HG03095 (cell line): ENCODE results near the gene SEMA4D.
"Not testable (repeated sequence)": the region's sequence is repeated elsewhere in the genome, so short reads cannot be mapped to it uniquely, and the experiment has no call there.

ENCODE experiments used
- ATAC-seq: cut with Tn5 transposase; IDR thresholded peaks from one replicate; pipeline ENCODE4 v1.9.1; 2021; ENCODE audit warnings: moderate library complexity; ENCODE audit not compliant: unreplicated experiment

Gene SEMA4D

GRCh38 chr9:89375191-89375760 lies 122.6 kb downstream of the SEMA4D start:
- peak; percentile 63 for ATAC-seq

- ATAC-seq = no peak
Measured at GRCh38 chr9:89374176-89374575, 123.7 kb downstream of the SEMA4D start.

GRCh38 chr9:89372979-89373378 lies 124.9 kb downstream of the SEMA4D start:
- no peak for ATAC-seq

- ATAC-seq = no peak
Measured at GRCh38 chr9:89372230-89372816, 125.6 kb downstream of the SEMA4D start.

- not testable (repeated sequence) for ATAC-seq
Measured at GRCh38 chr9:89371791-89372190, 126.1 kb downstream of the SEMA4D start.

GRCh38 chr9:89370593-89370992 lies 127.3 kb downstream of the SEMA4D start:
- ATAC-seq = no peak

- ATAC-seq = no peak
Measured at GRCh38 chr9:89368978-89369377, 128.9 kb downstream of the SEMA4D start.

GRCh38 chr9:89368550-89368949 lies 129.4 kb downstream of the SEMA4D start:
- ATAC-seq = no peak

GRCh38 chr9:89367726-89368437 lies 130.0 kb downstream of the SEMA4D start:
- ATAC-seq = no peak

GRCh38 chr9:89367281-89367680 lies 130.6 kb downstream of the SEMA4D start:
- ATAC-seq = no peak

- ATAC-seq = no peak
Measured at GRCh38 chr9:89366711-89367110, 131.2 kb downstream of the SEMA4D start.

GRCh38 chr9:89365532-89365912 lies 132.4 kb downstream of the SEMA4D start:
- ATAC-seq = no peak

GRCh38 chr9:89364666-89365531 lies 133.0 kb downstream of the SEMA4D start:
- ATAC-seq = no peak

- ATAC-seq = no peak
Measured at GRCh38 chr9:89363921-89364665, 133.8 kb downstream of the SEMA4D start.

- no peak for ATAC-seq
Measured at GRCh38 chr9:89363311-89363670, 134.6 kb downstream of the SEMA4D start.

- ATAC-seq = no peak
Measured at GRCh38 chr9:89362647-89363310, 135.1 kb downstream of the SEMA4D start.

GRCh38 chr9:89361816-89362646 lies 135.9 kb downstream of the SEMA4D start:
- no peak for ATAC-seq

- no peak for ATAC-seq
Measured at GRCh38 chr9:89361031-89361430, 136.9 kb downstream of the SEMA4D start.

GRCh38 chr9:89360465-89360864 lies 137.4 kb downstream of the SEMA4D start:
- no peak for ATAC-seq
